MM.1S (cell line): ENCODE data around the gene SIRT4.

Experiments
- CTCF ChIP-seq: fragments of 300-600 bp; sonication (generic); IDR thresholded peaks from 2 replicates; pipeline ENCODE4 v1.5.1; 2016; ENCODE audit warnings: antibody characterized with exemption, low read length, mixed read lengths
- EZH2 ChIP-seq: fragments of 300-600 bp; sonication (generic); optimal IDR thresholded peaks from 2 replicates; pipeline ENCODE3; 2017; ENCODE audit warnings: low read depth, mild to moderate bottlenecking, antibody characterized with exemption, low read length, mixed read lengths
- EZH2phosphoT487 ChIP-seq: fragments of 300-600 bp; sonication (generic); IDR thresholded peaks from 2 replicates; pipeline ENCODE4 v1.6.1; 2018; ENCODE audit warnings: antibody characterized with exemption, low read length

DNA sequence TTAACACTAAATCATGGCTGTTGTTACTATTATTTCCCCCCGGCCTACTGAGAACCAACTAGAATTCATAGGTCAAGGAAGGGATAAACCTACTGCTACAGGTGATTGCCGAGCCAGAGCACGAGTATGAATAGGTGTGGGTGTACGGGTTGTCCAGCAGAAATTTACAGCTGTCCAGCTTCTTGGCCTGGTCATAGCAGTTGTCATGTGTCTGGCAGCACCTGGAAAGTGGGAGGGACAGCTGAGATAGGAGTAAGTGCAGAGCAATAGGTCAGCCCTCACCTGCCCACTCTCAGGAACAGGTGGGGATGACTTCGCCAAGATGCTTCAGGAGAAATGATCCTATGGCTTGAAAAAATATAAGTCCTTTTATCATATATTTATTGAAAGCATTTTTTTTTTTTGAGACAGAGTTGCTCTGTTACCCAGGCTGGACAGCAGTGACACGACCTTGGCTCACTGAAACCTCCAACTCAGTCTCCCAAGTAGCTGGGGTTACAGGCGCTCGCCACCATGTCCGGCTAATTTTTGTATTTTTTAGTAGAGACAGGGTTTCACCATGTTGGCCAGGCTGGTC, 22.8 kb downstream of the SIRT4 start:
- TF ChIP-seq CTCF (no peak), EZH2phosphoT487 (no peak), EZH2 (no peak)
